Retinal pigment epithelial cell (primary cell): ENCODE measurements around the gene OTOL1.

Experiments
- DNase-seq: peaks from one replicate; pipeline ENCODE4 v3.0.0-alpha.2; 2010; ENCODE audit warnings: low read depth
- H3K4me3 ChIP-seq: 2 replicates; pipeline ENCODE4 v1.5.1; 2011; ENCODE audit warnings: mild to moderate bottlenecking, low read length, control low read depth, moderate library complexity
- CTCF ChIP-seq: conservative IDR thresholded peaks from 2 replicates; pipeline ENCODE4 v1.5.1; 2011; ENCODE audit warnings: low read depth, low read length, control low read depth, inconsistent platforms

The OTOL1 gene

GRCh38 chr3:161552984-161553560, 56.5 kb downstream of the OTOL1 start:
- H3K4me3 ChIP-seq: no peak overlapping the region
- no peak for DNase-seq
- TF ChIP-seq CTCF: no peak
